ENCODE measurements around the gene COL4A2. TPM values are rescaled to one million over a fixed set of nuclear protein-coding genes. Genes with fewer than 3 reads are reported as not detected.

The COL4A2 gene
- total RNA-seq, 6 experiments from 2014 or later: 8.4 to 65.8 (median 42.5) TPM

DNA sequence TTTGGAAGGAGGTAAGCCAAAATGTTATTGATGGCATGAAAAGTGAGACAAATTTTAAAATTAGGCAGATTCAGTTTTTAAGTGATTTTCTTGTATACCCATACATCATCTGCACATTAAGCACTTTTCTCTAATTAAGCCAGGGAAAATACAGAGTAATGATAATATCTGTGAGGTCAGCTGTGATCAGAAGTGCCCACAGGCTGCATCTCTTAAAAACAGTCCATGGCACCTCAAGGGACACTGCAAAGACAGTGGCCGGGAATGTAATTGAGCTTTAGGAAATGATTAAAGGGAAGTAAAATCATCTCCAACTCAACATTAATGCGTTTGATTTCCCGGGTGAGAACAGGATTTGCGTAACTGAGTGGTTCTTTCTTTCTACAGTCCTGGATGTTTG lies 2.1 kb upstream of the COL4A2 start:
- no peak for ATAC-seq
- H3K4me3 ChIP-seq: peak overlapping the region; percentile 49 to 55 (median 51)
- peak overlapping the region in 1 of 3 donors; percentile 89 for H3K27ac ChIP-seq
- H3K9me3 ChIP-seq: no peaks in the 10 kb centered on the region
- TF ChIP-seq CTCF (IDR thresholded peaks at IDR 0.05): no peak
- no peak for TF ChIP-seq POLR2A (IDR thresholded peaks at IDR 0.05)
- 17% methylated on average over 4 of the region's 4 CpGs for WGBS (ENCODE audit: insufficient coverage, low coverage, low lambda C conversion rate, missing lambda C conversion rate)
- peaks cover 0 to 12% of the 10 kb centered on the region in 2 donors for H3K27me3 ChIP-seq
- no peaks in the 10 kb centered on the region for H3K36me3 ChIP-seq
- intact Hi-C loops (cut with DNase I): no loop called here
- DNase-seq: no peak
- peaks cover 0 to 23% (median 5%) of the 10 kb centered on the region in 4 donors for H3K4me1 ChIP-seq

DNA sequence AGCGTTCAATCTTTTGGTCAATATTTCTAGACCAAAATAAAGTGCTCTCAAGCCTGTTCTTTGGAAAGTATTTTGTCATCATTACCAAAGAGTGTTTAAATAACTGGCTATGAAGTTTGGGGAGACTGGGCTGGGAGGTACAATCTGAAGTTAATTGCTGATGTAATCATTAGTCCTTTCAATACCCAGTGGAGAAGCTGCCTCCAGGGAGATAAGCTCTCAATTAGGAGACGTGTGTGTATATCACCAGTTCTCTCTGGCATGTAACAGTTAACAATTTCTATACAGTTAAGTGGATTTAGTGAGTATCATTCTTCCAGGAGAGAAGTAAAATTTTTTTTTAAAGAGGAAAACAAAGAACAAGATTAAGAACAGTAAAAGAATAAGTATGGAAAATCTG lies 1.5 kb upstream of the COL4A2 start:
- no peak for ATAC-seq
- Histone ChIP-seq H3K4me3 (peak overlapping the region; percentile 49 to 55 (median 51)), H3K27me3 (peaks cover 0 to 12% of the 10 kb centered on the region in 2 donors), H3K9me3 (no peaks in the 10 kb centered on the region), H3K36me3 (no peaks in the 10 kb centered on the region), H3K4me1 (peaks cover 0 to 23% (median 5%) of the 10 kb centered on the region in 4 donors), H3K27ac (peak overlapping the region in 2 of 3 donors; percentile 77 to 89)
- TF ChIP-seq CTCF (IDR thresholded peaks at IDR 0.05): no peak
- TF ChIP-seq POLR2A (IDR thresholded peaks at IDR 0.05): no peak
- WGBS (ENCODE audit: insufficient coverage, low coverage, low lambda C conversion rate, missing lambda C conversion rate): 10% methylated on average over 2 of the region's 2 CpGs
- DNase-seq: no peak
- intact Hi-C loops (cut with DNase I): no loop called here

GRCh38 chr13:110305949-110306339 lies 1.1 kb upstream of the COL4A2 start:
- Histone ChIP-seq H3K4me3 (peak overlapping the region; percentile 49 to 55 (median 51)), H3K27me3 (peaks cover 0 to 12% of the 10 kb centered on the region in 2 donors), H3K36me3 (no peaks in the 10 kb centered on the region), H3K27ac (peak overlapping the region; percentile 68 to 89 (median 77)), H3K4me1 (peaks cover 0 to 23% (median 5%) of the 10 kb centered on the region in 4 donors), H3K9me3 (no peaks in the 10 kb centered on the region)
- ATAC-seq (peak in 2 of 4 donors; percentile 7 to 29), DNase-seq (no peak)
- 6% methylated on average over 6 of the region's 6 CpGs for WGBS (ENCODE audit: insufficient coverage, low coverage, low lambda C conversion rate, missing lambda C conversion rate)
- intact Hi-C loops (cut with DNase I): no loop called here
- no peak for TF ChIP-seq POLR2A (IDR thresholded peaks at IDR 0.05)
- TF ChIP-seq CTCF (IDR thresholded peaks at IDR 0.05): no peak

GRCh38 chr13:110306340-110306959 lies 634 bp upstream of the COL4A2 start:
- Histone ChIP-seq H3K27me3 (peaks cover 0 to 12% of the 10 kb centered on the region in 2 donors), H3K27ac (peak overlapping the region; percentile 68 to 89 (median 77)), H3K9me3 (no peaks in the 10 kb centered on the region), H3K4me1 (peaks cover 0 to 23% (median 5%) of the 10 kb centered on the region in 4 donors), H3K4me3 (peak overlapping the region; percentile 49 to 55 (median 51)), H3K36me3 (no peaks in the 10 kb centered on the region)
- no peak for ATAC-seq
- no peak for DNase-seq
- no peak for TF ChIP-seq POLR2A (IDR thresholded peaks at IDR 0.05)
- no peak for TF ChIP-seq CTCF (IDR thresholded peaks at IDR 0.05)
- WGBS (ENCODE audit: insufficient coverage, low coverage, low lambda C conversion rate, missing lambda C conversion rate): 14% methylated on average over 5 of the region's 53 CpGs
- intact Hi-C loops (cut with DNase I): no loop called here

All from right lobe of liver (tissue), 6 donors.